ENCODE data around the gene CXCR2. TPM values are rescaled to one million over a fixed set of nuclear protein-coding genes. Genes with fewer than 3 reads are reported as not detected.

Gene CXCR2
- polyA plus RNA-seq, 1 donor from 2014 or later, result 0.40 TPM

DNA sequence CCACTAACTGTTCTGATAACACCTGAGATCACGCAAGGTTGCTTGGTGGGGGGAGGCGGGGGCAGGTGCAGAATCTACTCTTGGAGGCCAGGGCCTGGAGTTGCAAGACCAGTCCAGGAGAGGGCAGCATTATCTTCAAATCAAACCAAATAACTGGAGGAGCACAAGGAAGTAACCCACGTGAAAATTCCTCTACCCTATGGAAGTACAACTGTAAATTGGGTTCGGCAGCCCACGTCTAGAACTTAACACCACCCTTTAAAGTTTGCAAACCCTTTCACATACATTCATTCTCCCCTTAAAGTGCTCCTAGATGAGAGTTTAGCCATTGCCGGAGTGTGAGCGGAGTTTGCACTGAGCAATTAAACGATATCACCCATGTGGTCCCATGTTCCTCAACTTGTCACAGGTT, 60.5 kb downstream of the CXCR2 start:
- Mint-ChIP-seq H3K4me1 (peaks cover 0 to 4% (median 1%) of the 10 kb centered on the region in 3 donors), H3K36me3 (peaks cover 2% of the 10 kb centered on the region), H3K27me3 (no peaks in the 10 kb centered on the region), H3K27ac (no peak overlapping the region), H3K9me3 (peaks cover 0 to 4% (median 0%) of the 10 kb centered on the region in 3 donors), H3K4me3 (no peak overlapping the region)

Other genes with a start within 250 kb of the CXCR2 start
- gene TNS1, start 123.0 kb upstream of the CXCR2 start, polyA plus RNA-seq, result not detected
- gene RUFY4, start 56.8 kb upstream of the CXCR2 start, polyA plus RNA-seq, result 0.25 TPM
- gene CXCR1, start 40.9 kb downstream of the CXCR2 start, polyA plus RNA-seq, result 0.35 TPM
- gene ARPC2, start 91.2 kb downstream of the CXCR2 start, polyA plus RNA-seq, result 862 TPM
- 0.64 TPM for gene GPBAR1, start 135.0 kb downstream of the CXCR2 start, polyA plus RNA-seq
- gene AAMP, start 144.1 kb downstream of the CXCR2 start, polyA plus RNA-seq, result 82.0 TPM
- 126 TPM for gene PNKD, start 144.5 kb downstream of the CXCR2 start, polyA plus RNA-seq
- gene TMBIM1, start 166.5 kb downstream of the CXCR2 start, polyA plus RNA-seq, result 147 TPM
- gene CATIP, start 230.8 kb downstream of the CXCR2 start, polyA plus RNA-seq, result 0.18 TPM

Measured in IgD-negative memory B cell (primary cell).